GM10847 (cell line): ENCODE data around the gene TIAM1.

Experiments used
- POLR2A ChIP-seq: IDR thresholded peaks from 2 replicates; pipeline ENCODE4 v1.6.1; 2011; ENCODE audit not compliant: insufficient read length; ENCODE audit errors: extremely low read depth

Gene TIAM1

DNA sequence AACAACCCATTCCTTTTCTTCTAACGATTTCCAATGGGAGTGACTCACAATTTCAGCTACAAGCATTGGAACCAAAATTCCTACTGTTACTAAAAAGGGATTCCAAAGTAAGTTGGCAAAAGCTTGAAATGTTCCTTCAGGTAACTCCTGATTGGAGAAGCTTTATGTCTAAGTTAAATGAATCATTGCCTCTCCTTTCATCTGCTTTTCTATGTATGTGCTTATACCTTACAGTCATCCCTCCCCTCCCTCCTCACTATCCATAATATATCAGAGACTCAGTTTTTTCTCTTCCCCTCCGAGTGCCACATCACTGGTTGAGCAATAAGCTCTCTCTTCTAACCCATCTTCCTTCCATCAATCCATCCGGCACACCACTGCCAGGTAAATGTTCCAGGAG lies 86.8 kb downstream of the TIAM1 start:
- no peak for TF ChIP-seq POLR2A

DNA sequence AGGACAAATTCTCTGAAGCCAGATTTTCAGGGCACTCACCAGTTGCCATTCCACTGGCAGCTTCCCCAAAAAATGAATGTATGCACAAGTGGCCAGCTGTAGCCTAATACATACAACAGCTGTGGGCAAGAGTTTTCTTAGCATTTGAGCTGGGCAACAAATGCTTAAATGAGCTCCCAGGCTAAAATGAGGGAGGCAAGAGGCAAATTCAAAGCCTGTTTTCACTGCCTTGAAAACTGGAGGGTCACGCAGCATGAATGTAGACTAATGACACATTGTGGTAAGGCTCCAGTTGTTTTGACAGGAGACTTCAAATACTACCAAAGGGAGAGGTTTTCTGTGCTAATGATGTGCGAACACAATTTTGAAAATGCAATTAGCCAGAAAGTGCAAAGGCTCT lies 88.2 kb downstream of the TIAM1 start:
- TF ChIP-seq POLR2A = no peak

DNA sequence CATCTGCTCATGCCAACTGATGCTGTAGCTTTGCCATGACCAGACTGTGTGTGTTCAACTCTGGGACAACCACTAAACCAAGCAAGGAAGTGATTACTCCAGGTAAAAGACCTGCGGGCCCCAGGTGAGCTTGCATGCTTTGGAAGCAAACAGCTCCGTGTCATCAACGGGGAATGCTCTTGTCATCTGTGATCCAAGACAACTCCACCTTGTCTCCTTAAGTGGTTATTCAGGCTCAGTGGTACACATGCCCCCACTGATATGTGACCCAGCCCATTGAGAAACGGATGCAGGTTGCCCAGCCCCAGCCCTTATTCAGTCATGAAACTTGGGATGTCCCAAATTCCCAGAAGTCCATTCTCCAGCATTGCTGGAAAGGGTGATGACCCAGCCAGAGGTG lies 89.0 kb downstream of the TIAM1 start:
- no peak for TF ChIP-seq POLR2A

DNA sequence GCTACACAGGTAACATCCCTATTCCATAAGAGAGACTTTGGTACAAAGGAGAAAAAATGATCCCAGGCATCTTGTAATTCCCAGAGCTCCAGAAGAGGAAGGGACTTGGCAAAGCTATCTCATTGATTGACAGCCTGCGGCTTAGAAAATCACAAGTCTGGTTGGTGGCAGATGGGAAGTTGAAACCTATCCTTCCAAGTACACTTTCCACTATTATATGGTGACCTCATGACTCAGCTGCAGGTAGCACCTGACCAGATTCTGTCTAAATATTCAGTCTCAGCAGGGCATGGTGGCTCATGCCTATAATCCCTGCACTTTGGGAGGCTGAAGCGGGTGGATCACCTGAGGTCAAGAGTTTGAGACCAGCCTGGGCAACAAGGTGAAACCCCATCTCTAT lies 89.9 kb downstream of the TIAM1 start:
- TF ChIP-seq POLR2A = no peak

GRCh38 chr21:31253684-31254083 lies 90.4 kb downstream of the TIAM1 start:
- no peak for TF ChIP-seq POLR2A

DNA sequence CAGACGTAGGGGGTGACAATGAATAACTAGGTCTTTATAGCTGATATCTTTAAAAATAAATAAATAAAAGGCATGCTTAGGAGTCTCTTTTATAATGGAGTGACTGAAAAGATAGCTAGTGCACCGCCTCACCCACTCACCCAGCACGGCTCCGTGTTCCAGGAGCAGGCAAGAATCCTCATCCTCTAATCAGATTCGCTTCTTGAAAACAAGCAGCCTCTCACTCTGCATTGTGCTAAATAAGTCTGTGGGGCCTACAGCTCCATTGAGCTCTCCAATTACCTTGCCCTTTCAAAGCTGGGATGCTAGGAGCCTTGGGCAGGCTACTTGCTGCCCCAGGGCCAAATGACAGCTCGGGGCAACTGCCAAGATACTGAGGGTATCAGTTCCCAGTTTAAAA lies 91.5 kb downstream of the TIAM1 start:
- no peak for TF ChIP-seq POLR2A

DNA sequence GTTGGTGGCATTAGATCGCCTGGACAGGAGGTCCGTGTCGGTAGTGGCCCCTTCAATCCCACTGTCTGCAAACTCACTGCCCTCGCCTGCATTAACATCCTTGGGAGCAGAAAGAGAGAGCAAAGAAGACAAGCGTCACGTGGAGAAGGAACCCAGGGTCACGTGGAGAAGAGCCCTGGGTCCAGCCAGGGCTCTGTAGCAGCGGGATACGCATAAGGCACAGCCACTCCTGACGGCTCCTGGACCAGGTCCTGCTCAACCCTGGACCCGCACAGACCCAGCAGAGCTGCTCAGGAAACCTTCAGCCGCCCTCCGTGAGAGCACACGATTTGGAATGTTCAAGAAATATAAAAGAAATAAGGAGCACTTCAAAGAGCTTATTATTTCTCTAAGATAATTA lies 92.0 kb downstream of the TIAM1 start:
- TF ChIP-seq POLR2A = no peak

DNA sequence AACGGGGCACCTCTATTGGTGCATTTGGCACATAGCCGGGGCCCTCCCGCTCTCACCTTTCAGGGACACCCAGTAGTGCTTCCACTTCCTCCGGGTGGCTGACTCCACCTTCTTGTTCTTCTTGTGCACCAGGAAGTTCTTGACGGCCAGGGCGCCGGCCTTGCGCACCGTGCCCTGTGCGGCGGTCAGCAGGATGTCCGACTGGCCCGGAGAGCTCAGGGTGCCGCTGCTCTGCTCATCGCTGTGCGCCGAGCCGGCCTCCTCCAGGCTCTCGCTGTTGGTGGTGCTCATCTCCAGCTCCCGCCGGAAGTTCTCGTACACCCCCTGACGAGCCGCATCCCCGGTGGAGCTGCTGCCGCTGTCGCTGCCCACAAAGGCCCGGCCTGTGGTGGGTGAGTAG lies 92.4 kb downstream of the TIAM1 start:
- TF ChIP-seq POLR2A = no peak

- TF ChIP-seq POLR2A = no peak
Observed at GRCh38 chr21:31248598-31248997, 95.5 kb downstream of the TIAM1 start.

DNA sequence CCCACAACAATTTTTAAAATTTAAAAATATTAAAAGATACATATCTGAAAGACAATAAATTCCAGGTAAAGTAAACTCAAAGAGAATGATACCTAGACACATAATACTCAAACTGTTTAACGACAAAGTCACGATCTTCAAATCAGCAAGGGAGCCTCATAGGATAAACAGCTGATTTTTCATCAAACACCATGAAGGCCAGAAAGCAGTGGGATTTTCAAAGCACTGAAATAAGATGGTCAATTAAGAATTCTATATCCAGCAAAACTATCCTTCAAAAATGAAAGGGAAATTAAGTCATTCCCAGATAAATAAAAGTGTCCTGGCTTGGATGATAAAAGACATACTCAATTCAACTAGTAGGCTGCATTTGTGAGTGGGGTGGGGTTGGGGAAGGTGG lies 100.5 kb downstream of the TIAM1 start:
- TF ChIP-seq POLR2A = no peak

GRCh38 chr21:31236528-31236927 lies 107.5 kb downstream of the TIAM1 start:
- no peak for TF ChIP-seq POLR2A

DNA sequence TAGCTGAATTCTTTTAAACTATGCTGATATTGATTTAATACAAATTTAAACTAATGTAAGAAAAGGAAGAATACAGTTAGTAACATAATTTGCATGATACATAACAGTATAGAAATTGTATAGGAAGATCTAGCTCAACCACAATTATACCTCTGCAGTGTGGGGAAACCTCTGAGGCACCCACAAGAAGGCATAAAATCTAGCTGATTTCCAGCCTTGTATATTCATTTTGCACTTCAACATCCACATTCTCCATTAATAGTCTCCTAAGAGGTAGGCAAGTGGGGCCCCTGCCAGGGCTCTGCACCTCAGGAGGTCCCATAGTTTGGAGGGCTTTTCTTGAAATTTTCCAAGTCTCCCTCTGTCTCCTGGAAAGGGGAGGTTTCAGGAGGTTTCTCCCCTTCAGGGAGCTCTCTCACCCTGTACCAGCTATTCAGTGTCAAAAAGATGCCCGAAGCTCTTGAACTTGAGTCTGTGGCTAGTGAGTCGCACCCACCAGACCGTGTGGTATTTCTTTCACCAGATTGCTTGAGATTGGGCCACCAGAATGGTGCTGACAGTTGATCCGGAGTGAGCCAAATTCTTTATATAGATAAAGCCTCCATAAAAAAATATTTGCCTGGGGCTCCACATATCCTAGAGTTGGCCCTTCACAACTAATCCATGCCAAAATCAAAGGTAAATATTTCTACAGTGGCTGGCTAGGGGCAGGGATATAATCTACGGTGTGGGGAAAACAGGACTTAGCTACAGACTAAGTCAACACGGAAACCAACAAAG lies 108.2 kb downstream of the TIAM1 start:
- no peak for TF ChIP-seq POLR2A

DNA sequence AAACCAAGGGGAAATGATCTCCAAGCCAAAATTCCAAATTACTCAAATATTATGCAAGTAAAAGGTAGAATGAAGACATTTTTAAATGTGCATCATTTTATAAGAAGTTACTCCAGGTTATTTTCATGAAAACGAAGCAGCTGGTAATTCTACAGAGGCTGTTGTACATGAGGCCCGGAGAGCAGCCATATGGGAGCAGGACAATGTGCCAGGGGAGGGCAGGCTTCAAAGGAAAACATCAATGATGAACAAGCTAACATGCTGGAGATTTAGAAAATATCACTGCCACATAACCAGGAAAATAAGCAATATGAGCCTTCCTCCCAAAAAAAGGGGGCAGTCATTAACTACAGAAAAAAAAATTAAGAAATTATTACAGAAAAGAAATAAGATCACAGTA lies 109.1 kb downstream of the TIAM1 start:
- no peak for TF ChIP-seq POLR2A

DNA sequence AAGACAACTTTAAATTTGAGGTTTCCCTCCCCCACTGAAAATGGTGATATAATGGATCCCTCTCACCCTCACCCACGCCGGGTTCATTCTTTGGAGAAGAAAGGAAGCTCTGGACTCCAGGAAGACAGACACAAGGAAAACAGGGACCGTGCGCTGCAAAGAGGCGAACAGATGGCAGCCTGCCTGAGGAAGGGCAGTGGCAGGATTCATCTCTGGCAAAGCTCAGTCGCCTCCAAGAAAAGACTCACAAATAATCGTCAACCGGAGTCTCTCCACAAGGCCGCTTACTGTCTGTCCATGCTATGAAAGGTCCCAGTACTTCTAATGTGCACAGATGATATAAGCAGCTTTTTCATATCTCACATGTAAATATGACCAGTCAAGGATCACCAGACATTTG lies 110.3 kb downstream of the TIAM1 start:
- no peak for TF ChIP-seq POLR2A

DNA sequence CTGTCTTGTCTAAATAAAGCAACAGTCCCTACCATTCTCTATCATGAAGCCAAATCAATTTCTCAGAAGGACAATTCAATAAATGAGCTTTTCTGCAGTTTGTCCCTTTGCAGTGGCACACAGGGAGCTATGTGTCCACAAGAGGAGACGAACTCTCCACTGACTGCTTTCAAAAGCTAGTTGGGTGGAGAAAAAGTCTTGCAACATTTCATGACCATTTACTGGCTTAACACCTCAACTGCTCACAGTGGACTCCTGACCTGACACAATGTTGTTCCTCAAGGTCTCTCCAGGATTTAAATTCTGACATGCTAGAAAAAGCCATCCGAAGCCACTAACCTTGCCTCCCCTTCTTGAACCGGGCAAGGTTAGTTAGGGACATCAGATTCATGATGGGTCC lies 111.7 kb downstream of the TIAM1 start:
- no peak for TF ChIP-seq POLR2A

DNA sequence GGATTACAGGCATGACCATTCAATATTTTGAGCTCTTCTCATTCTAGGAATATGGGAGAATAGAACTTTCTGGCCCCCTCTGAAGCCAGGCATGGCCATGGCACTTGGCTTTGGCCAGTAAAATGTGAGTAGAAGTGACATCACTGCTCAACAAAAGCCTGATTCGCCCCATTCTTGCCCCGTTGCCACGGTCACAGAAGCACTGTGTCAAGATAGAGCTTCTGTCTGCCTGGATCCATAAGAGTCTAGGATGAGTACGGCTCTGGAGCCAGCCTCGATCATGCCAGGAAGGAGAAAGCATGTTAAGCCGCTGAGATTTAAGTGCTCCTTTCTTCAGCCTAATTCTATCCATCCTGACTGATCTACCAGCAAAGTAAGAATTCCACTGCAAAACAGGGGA lies 113.1 kb downstream of the TIAM1 start:
- TF ChIP-seq POLR2A = no peak

DNA sequence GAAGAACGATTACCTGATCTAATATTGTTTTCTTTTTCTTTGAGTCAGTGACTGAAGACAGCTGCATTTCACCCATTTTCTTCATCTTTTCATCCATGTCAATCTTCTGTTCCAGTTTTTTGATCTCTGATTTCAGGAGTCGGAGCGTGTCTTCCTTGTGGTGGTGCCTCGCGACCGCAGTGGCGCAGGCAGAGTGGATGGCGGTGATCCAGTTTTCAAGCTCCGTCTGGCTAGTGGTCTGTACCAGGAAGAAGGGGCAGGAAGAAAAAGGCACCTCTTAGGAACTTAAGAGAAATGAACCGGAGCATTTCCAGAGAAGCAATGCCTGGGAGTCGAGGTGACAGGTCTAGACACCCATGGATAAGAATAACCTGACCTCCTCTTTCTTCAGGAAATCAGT lies 118.3 kb downstream of the TIAM1 start:
- TF ChIP-seq POLR2A = no peak
